HG03342 (cell line): ENCODE results near the gene TATDN2.

ENCODE experiments used
- ATAC-seq: cut with Tn5 transposase; IDR thresholded peaks from one replicate; pipeline ENCODE4 v1.9.1; 2021; ENCODE audit warnings: mild to moderate bottlenecking, moderate library complexity; ENCODE audit not compliant: unreplicated experiment

Gene TATDN2, protein sequence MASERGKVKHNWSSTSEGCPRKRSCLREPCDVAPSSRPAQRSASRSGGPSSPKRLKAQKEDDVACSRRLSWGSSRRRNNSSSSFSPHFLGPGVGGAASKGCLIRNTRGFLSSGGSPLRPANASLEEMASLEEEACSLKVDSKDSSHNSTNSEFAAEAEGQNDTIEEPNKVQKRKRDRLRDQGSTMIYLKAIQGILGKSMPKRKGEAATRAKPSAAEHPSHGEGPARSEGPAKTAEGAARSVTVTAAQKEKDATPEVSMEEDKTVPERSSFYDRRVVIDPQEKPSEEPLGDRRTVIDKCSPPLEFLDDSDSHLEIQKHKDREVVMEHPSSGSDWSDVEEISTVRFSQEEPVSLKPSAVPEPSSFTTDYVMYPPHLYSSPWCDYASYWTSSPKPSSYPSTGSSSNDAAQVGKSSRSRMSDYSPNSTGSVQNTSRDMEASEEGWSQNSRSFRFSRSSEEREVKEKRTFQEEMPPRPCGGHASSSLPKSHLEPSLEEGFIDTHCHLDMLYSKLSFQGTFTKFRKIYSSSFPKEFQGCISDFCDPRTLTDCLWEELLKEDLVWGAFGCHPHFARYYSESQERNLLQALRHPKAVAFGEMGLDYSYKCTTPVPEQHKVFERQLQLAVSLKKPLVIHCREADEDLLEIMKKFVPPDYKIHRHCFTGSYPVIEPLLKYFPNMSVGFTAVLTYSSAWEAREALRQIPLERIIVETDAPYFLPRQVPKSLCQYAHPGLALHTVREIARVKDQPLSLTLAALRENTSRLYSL

DNA sequence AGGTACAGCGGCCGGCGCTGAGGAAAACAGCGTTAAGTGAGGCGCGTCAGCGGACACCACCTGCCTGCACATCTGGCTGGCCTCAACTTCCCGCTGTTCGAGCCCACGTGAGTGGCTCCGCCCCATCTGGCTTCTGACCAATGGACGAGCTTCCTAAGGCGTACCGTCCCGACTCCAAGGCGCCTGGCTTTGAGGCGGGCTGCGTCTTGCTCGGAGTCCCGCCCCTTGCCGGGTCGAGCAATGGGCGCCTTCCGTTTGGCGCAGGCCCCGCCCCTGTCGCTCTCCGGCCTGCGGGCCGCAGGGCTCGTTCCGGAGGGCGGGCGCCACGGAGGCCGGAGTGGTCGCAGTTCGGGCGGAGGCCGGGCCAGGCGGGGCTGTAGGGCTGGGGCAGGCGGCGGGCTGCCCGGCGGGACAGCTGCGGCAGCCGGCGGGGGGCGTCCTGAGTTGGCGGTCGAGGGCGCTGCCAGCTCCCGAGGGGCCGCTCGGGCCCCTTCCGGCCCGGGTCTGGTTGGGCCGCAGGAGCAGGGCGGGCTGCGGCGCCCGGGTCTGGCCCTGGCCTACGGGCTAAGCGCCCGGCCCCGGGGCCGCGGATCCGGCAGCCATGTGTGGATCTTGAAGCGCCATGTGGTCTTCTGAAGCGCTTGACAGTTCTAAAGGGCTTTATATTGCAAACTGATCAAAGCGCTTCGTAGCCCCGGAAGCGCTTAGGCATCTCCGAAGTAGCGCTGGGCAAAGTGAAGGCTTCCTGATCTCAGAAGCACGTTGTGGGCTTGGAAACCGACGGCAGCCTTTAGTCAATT, at the start of gene TATDN2:
TATDN2 (plus strand) TSS at position 276 of the 800 bp plus-strand sequence. CDS start 742 bp downstream, outside the sequence.
- ATAC-seq = peak; percentile 92

DNA sequence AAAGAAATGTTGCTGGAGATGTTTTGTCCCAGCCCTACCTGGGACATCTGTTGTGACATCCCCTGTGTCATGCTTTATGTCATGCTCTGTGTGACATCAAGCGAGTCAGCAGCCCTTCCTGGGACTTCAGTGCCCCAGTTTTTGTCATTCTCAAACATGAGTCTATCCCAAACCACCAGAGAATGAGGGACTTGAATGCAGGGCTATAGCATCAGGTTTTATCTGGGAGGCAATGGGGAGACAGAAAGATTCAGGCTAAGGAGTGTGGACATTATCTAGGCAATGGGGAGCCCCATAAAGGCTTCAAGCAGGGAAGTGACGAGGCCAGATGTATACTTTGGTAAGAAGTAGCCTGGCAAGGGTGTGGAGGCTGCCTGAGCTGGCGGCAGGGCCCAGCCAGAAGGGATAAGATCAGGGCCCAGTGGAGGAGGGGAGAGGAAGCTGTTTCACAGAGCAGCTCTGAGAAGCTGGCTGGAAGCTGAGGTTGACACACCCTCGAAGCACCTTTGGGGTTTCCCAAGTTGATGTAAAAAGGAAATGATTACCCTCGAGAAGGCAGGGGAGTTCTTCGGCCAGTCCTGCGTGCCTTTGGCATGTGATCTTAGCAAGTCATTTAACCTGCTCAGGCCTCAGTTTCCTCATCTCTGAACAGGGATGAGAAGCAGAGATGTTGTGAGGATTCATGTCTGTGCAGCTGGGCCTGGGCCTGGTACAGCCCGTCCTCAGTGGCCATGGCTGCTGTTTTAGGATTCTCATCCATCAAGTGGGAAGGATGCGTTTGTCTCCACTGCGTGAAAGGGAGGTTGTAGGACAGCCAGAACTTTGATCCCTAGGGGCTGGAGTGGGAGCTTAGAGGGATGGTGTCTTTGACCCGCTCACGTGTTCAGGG, 49.3 kb upstream of the TATDN2 start:
- peak; percentile 76 for ATAC-seq

GRCh38 chr3:10204921-10205320, 43.3 kb upstream of the TATDN2 start:
- ATAC-seq = no peak

- no peak for ATAC-seq
Measured at GRCh38 chr3:10205451-10206165, 42.7 kb upstream of the TATDN2 start.

DNA sequence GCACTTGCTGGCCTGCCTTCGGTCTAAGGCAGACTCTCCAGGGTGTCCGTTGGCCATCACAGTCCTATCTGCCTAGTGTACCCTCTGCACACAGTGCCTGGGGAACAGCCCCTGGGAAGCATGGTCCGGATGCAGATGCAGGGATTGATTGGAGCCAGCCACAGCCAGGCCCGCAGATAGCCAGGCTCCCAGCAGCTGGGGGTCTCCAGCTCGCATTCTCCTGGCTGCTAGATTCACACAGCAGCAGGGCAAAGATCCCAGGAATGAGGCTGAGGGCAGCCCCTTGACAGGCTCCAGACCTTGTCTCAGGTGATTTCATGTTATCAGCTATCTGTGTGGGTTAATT, 42.1 kb upstream of the TATDN2 start:
- no peak for ATAC-seq

- ATAC-seq = no peak
Measured at GRCh38 chr3:10213156-10213792, 35.0 kb upstream of the TATDN2 start.

- no peak for ATAC-seq
Measured at GRCh38 chr3:10215578-10216368, 32.5 kb upstream of the TATDN2 start.

DNA sequence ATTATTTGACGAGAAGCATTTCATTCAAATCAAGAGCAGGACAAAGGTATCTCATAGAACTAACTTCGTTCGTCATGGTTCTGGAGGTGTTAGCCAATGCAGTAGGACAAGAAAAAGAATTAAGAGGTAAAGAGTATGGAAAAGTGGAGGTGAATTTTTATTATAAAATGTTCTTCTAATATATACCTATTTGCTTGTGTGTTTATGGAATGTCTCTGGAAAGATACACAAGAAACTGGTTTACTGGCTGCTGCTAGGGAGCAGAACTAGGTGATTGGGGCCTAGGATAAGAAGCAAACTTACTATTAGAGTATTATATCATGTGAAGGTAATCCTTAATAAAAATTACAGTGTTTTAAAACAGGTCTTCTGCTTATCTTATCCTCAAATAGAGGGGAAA, 30.9 kb upstream of the TATDN2 start:
- ATAC-seq = no peak

- ATAC-seq = no peak
Measured at GRCh38 chr3:10219737-10220136, 28.5 kb upstream of the TATDN2 start.

DNA sequence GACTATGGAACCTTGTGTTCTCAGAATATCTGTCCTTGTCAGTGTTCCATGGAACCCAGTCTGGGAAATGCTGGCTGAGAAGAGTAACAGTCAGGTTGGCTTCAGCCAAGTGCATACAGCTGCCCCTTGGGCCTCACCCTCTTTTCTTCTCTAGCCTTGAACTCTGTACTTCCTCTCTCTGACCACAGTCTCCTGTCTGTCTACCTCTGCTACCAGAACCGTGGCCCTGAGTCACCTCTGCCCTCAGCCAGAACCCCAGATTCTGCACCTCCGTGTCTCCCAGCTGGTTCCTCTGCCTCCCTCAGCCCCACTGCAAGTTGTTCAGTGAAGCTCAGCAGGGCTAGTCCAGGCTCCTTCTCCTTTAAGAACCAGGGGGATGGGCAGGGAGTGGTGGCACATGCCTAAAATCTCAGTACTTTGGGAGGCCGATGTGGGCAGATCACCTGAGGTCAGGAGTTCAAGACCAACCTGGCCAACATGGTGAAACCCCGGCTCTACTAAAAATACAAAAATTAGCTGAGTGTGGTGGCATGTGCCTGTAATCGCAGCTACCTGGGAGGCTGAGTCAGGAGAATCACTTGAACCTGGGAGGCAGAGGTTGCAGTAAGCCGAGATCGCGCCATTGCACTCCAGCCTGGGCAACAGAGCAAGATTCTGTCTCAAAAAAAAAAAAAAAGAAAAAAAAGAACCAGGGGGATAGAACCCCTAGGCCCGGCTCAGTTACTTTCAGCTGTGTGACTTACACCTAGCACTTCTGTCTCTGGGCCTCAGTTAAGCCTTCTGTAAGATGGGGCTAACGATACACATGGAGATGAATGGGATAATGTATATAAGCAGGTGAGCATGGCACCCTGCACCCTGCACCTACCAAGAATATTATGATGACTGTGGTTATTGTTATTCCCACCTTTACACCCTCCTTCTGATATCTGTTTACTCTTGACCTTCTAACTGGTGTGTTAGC, 24.3 kb upstream of the TATDN2 start:
- ATAC-seq = peak; percentile 75

GRCh38 chr3:10224794-10225665, 23.2 kb upstream of the TATDN2 start:
- peak; percentile 34 for ATAC-seq

- no peak for ATAC-seq
Measured at GRCh38 chr3:10226293-10226692, 22.0 kb upstream of the TATDN2 start.

DNA sequence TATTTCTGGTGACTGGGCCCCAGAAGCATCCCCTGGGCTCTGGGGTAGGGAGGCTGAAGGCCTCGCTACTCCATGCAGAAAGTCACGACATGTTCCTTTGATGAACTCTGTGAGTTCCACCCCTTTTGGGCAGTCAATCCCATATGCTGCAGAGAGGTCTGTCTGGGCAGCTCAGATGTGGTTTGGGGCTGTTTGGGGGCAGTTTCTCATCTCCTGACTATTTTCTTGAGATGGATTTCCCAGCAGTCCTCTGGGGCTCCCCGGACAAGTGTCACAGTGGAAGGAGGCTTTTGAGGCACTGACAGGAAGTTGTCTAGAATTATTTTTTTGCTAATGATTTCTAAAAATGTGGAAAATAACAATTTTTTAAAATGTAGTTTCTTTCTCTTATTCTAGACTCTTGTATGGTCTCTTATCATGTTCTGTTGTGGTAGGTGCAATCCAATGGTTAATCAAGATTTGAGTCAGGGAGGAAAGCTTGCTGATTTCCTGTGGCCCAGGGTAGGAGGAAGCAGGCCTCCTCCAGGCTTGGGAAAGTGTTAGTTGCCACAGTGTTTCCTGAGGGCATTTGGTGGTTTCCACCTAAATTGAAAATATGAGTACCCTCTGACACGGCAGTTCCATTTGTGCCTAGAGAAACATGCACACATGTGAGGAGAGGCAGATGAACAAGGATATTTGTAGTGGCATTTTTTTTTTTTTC, 19.9 kb upstream of the TATDN2 start:
- no peak for ATAC-seq

- ATAC-seq = no peak
Measured at GRCh38 chr3:10229576-10229975, 18.7 kb upstream of the TATDN2 start.

DNA sequence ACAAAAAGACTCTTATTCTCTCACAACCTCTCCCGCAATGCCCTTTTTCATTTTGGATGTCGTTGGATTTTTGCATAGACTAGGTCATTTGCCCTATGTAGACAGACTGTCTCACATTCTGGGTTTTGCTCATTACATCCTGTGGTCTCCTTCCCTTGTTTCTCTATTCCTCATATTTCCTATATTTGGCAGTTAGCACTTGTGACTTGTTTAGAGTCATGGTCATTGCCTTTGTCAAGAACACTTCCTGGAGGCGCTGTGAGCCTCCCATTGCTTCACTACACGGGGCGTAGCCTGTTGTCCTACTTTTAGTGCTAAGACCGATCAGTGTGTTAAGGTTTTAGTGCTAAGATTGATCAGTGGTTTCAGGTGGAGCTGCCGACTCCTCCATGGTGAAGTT, 16.1 kb upstream of the TATDN2 start:
- ATAC-seq = no peak

GRCh38 chr3:10233988-10234387, 14.3 kb upstream of the TATDN2 start:
- ATAC-seq = no peak
